Measurements from ENCODE around the gene TDRD3.

GRCh38 chr13:60612593-60612992 is 215.6 kb downstream of the TDRD3 start:
- TF ChIP-seq EZH2phosphoT487 (IDR thresholded peaks at IDR 0.05; ENCODE audit: borderline replicate concordance, low read length) (no peak), CTCF (conservative IDR thresholded peaks at IDR 0.05; ENCODE audit: low read depth, low read length) (no peak)
